Measurements from ENCODE around the gene CYP46A1. TPM values are rescaled to one million over a fixed set of nuclear protein-coding genes. Genes with fewer than 3 reads are reported as not detected.

Gene CYP46A1
- total RNA-seq, 1 donor from 2014 or later, result 2.5 TPM

- intact Hi-C loops (cut with DNase I), result no loop called here
- no peak for ATAC-seq
- DNase-seq (ENCODE audit: low spot score), result no peak
These were observed 18.0 kb downstream of the CYP46A1 start for GRCh38 chr14:99702115-99702514.

GRCh38 chr14:99703381-99703780, 19.3 kb downstream of the CYP46A1 start:
- intact Hi-C loops (cut with DNase I), result no loop called here
- no peak for DNase-seq (ENCODE audit: low spot score)
- ATAC-seq, result no peak

- no peak for ATAC-seq
- intact Hi-C loops (cut with DNase I), result no loop called here
- no peak for DNase-seq (ENCODE audit: low spot score)
These were observed 19.9 kb downstream of the CYP46A1 start for GRCh38 chr14:99704037-99704436.

- intact Hi-C loops (cut with DNase I), result no loop called here
- ATAC-seq (no peak), DNase-seq (ENCODE audit: low spot score) (no peak)
These were observed 22.2 kb downstream of the CYP46A1 start for GRCh38 chr14:99706107-99706900.

GRCh38 chr14:99707420-99707819, 23.3 kb downstream of the CYP46A1 start:
- no peak for DNase-seq (ENCODE audit: low spot score)
- intact Hi-C loops (cut with DNase I), result no loop called here
- no peak for ATAC-seq

- intact Hi-C loops (cut with DNase I), result no loop called here
- DNase-seq (ENCODE audit: low spot score), result no peak
- no peak for ATAC-seq
These were observed 23.8 kb downstream of the CYP46A1 start for GRCh38 chr14:99707921-99708320.

GRCh38 chr14:99708449-99708848, 24.4 kb downstream of the CYP46A1 start:
- intact Hi-C loops (cut with DNase I), result no loop called here
- ATAC-seq (no peak), DNase-seq (ENCODE audit: low spot score) (no peak)

- no peak for DNase-seq (ENCODE audit: low spot score)
- ATAC-seq, result no peak
- intact Hi-C loops (cut with DNase I), result no loop called here
These were observed 29.9 kb downstream of the CYP46A1 start for GRCh38 chr14:99713972-99714371.

GRCh38 chr14:99715266-99716000, 31.3 kb downstream of the CYP46A1 start:
- ATAC-seq (no peak), DNase-seq (ENCODE audit: low spot score) (no peak)
- intact Hi-C loops (cut with DNase I), result no loop called here

GRCh38 chr14:99716091-99716849, 32.2 kb downstream of the CYP46A1 start:
- intact Hi-C loops (cut with DNase I), result no loop called here
- ATAC-seq (no peak), DNase-seq (ENCODE audit: low spot score) (no peak)

- intact Hi-C loops (cut with DNase I), result no loop called here
- ATAC-seq, result no peak
- no peak for DNase-seq (ENCODE audit: low spot score)
These were observed 33.0 kb downstream of the CYP46A1 start for GRCh38 chr14:99716850-99717681.

- no peak for DNase-seq (ENCODE audit: low spot score)
- no peak for ATAC-seq
- intact Hi-C loops (cut with DNase I), result no loop called here
These were observed 33.5 kb downstream of the CYP46A1 start for GRCh38 chr14:99717682-99718013.

GRCh38 chr14:99718031-99718810, 34.1 kb downstream of the CYP46A1 start:
- intact Hi-C loops (cut with DNase I), result no loop called here
- DNase-seq (ENCODE audit: low spot score), result no peak
- ATAC-seq, result no peak

- DNase-seq (ENCODE audit: low spot score) (no peak), ATAC-seq (no peak)
- intact Hi-C loops (cut with DNase I), result no loop called here
These were observed 34.7 kb downstream of the CYP46A1 start for GRCh38 chr14:99718811-99719192.

- intact Hi-C loops (cut with DNase I), result no loop called here
- no peak for ATAC-seq
- peak; percentile 27 for DNase-seq (ENCODE audit: low spot score)
These were observed 37.1 kb downstream of the CYP46A1 start for GRCh38 chr14:99720941-99721791.

GRCh38 chr14:99721792-99722516, 37.9 kb downstream of the CYP46A1 start:
- intact Hi-C loops (cut with DNase I), result no loop called here
- peak; percentile 45 for DNase-seq (ENCODE audit: low spot score)
- no peak for ATAC-seq

GRCh38 chr14:99722741-99723140, 38.6 kb downstream of the CYP46A1 start:
- ATAC-seq (no peak), DNase-seq (ENCODE audit: low spot score) (peak; percentile 17)
- intact Hi-C loops (cut with DNase I), result no loop called here
